PFSK-1 (cell line): ENCODE measurements around the gene MLN.

Experiments
- POLR2AphosphoS5 ChIP-seq: IDR thresholded peaks from 2 replicates; pipeline ENCODE4 v1.6.1; 2012; ENCODE audit warnings: low read depth, mild to moderate bottlenecking, control low read depth, low read length, moderate library complexity
- REST ChIP-seq, 2 experiments: IDR thresholded peaks; 2 replicates each; pipeline versions ENCODE4 v1.6.1 to v1.8.0; 2011 to 2012; ENCODE audit warnings: low read depth in 2 of 2, low read length in 2 of 2, control low read depth in 1 of 2, inconsistent platforms in 1 of 2, mild to moderate bottlenecking in 1 of 2, moderate library complexity in 1 of 2; ENCODE audit not compliant: insufficient read depth in 1 of 2

DNA sequence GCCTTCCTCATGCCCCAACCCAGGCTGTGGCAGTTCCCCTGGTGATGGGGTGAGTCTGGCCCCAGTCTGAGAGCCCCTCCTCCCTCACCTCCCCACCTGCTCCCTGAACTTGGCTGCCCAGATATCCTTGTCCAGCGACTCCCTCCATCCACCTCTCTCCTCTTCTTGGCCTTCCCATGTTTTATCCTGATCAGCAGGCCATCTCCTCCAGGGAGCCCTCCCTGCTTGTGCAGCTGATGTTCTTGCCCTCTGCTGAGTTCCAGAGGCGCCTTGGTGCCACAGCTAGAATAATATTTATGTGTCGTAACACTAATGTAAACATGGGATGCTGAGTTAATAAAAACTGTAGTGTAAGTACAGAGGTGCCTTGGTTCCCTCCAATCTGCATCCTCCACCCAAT lies 46.7 kb downstream of the MLN start:
- no peak for TF ChIP-seq POLR2AphosphoS5
- TF ChIP-seq REST (IDR thresholded peaks at IDR 0.05; ENCODE audit: insufficient read depth in 1 of 2, low read depth in 2 of 2, low read length in 2 of 2) = no peak
